Measurements from ENCODE around the gene GLIPR1L1.

DNA sequence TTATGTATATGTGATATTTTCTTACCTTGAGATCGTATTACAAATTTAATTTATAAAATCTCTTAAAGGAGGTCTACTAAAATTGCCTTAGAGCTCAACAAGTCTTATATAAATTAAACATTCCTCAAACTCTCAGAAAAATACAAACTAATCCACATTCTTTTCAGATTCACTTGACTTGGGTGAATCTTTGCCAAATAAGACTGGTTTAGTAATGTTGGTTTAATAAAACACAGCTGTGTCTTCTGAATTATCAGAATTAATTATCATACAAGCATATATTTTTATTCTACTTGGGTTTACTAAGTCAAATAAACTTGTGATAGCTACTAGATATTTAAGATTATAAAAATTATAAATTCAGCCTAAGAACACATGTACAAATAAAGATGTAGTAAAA lies 69.8 kb downstream of the GLIPR1L1 start:
- TF ChIP-seq, protein P1, sequence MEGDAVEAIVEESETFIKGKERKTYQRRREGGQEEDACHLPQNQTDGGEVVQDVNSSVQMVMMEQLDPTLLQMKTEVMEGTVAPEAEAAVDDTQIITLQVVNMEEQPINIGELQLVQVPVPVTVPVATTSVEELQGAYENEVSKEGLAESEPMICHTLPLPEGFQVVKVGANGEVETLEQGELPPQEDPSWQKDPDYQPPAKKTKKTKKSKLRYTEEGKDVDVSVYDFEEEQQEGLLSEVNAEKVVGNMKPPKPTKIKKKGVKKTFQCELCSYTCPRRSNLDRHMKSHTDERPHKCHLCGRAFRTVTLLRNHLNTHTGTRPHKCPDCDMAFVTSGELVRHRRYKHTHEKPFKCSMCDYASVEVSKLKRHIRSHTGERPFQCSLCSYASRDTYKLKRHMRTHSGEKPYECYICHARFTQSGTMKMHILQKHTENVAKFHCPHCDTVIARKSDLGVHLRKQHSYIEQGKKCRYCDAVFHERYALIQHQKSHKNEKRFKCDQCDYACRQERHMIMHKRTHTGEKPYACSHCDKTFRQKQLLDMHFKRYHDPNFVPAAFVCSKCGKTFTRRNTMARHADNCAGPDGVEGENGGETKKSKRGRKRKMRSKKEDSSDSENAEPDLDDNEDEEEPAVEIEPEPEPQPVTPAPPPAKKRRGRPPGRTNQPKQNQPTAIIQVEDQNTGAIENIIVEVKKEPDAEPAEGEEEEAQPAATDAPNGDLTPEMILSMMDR (IDR thresholded peaks at IDR 0.05 in 4 of 5, conservative IDR thresholded peaks at IDR 0.05 in 1 of 5), result no peak
- no peak for TF ChIP-seq POLR2A (IDR thresholded peaks at IDR 0.05)
